Stimulated activated CD8-positive, alpha-beta memory T cell treated with anti-CD3 and anti-CD28 coated beads, Interleukin-15, amount 100 ng/mL, for 48 hours (primary cell): Measurements from ENCODE around the gene SERPINB5.

Source experiments
- DNase-seq, 2 donors: peaks; one replicate each; pipeline ENCODE4 v3.0.0-alpha.2; 2020; ENCODE audit warnings: low read depth in 2 of 2

SERPINB5 gene

GRCh38 chr18:63527251-63527650 lies 50.5 kb downstream of the SERPINB5 start:
- no peak for DNase-seq

GRCh38 chr18:63528863-63529492 lies 52.2 kb downstream of the SERPINB5 start:
- DNase-seq, result no peak

- no peak for DNase-seq
Measured at GRCh38 chr18:63532471-63532870, 55.7 kb downstream of the SERPINB5 start.

GRCh38 chr18:63534615-63535014 lies 57.9 kb downstream of the SERPINB5 start:
- no peak for DNase-seq

- no peak for DNase-seq
Measured at GRCh38 chr18:63539904-63540510, 63.2 kb downstream of the SERPINB5 start.

GRCh38 chr18:63542069-63542468 lies 65.3 kb downstream of the SERPINB5 start, which contains the start of gene SERPINB12:
SERPINB12 (plus strand) TSS chr18:63542369; CDS start chr18:63556160, 13,791 bp downstream.
- DNase-seq, result no peak

GRCh38 chr18:63544017-63544416 lies 67.3 kb downstream of the SERPINB5 start:
- no peak for DNase-seq

- no peak for DNase-seq
Measured at GRCh38 chr18:63545000-63545399, 68.2 kb downstream of the SERPINB5 start.

- no peak for DNase-seq
Measured at GRCh38 chr18:63550068-63550467, 73.3 kb downstream of the SERPINB5 start.

- no peak for DNase-seq
Measured at GRCh38 chr18:63551769-63552168, 75.0 kb downstream of the SERPINB5 start.

GRCh38 chr18:63552581-63552980 lies 75.8 kb downstream of the SERPINB5 start:
- no peak for DNase-seq

GRCh38 chr18:63553081-63553480 lies 76.3 kb downstream of the SERPINB5 start:
- no peak for DNase-seq
